Mesendoderm (in vitro differentiated cells): Measurements from ENCODE around the gene KRT31.

Experiments
- DNase-seq: peaks from one replicate; pipeline ENCODE4 v3.0.0; 2013
- H2AK5ac ChIP-seq: 2 replicates; pipeline ENCODE4 v1.6.1; 2013; ENCODE audit warnings: low read length, inconsistent platforms
- H2BK120ac ChIP-seq: 2 replicates; pipeline ENCODE4 v1.6.1; 2013; ENCODE audit warnings: low read depth, mild to moderate bottlenecking, low read length, moderate library complexity, mixed read lengths
- H2BK15ac ChIP-seq: replicated peaks from 2 replicates; pipeline ENCODE4 v1.6.1; 2013; ENCODE audit warnings: low read depth, mild to moderate bottlenecking, moderate library complexity
- H2BK5ac ChIP-seq: 2 replicates; pipeline ENCODE4 v1.6.1; 2013; ENCODE audit warnings: low read length, inconsistent platforms
- H3K18ac ChIP-seq: 2 replicates; pipeline ENCODE4 v1.6.1; 2013; ENCODE audit warnings: mild to moderate bottlenecking, low read length, mixed read lengths
- H3K23ac ChIP-seq: one replicate; pipeline ENCODE4 v1.6.1; 2013; ENCODE audit warnings: low read length
- H3K27ac ChIP-seq: 2 replicates; pipeline ENCODE4 v1.5.1; 2013; ENCODE audit warnings: low read depth, mild to moderate bottlenecking, inconsistent platforms, low read length, moderate library complexity
- H3K27me3 ChIP-seq: 2 replicates; pipeline ENCODE4 v1.6.1; 2013; ENCODE audit warnings: low read length, control low read depth, mild to moderate bottlenecking, inconsistent platforms; ENCODE audit not compliant: insufficient read depth, poor library complexity
- H3K36me3 ChIP-seq: 2 replicates; pipeline ENCODE4 v1.6.1; 2013; ENCODE audit warnings: low read length, inconsistent platforms; ENCODE audit not compliant: control insufficient read depth, insufficient read depth
- H3K4ac ChIP-seq: one replicate; pipeline ENCODE4 v1.6.1; 2013; ENCODE audit warnings: low read depth, mild to moderate bottlenecking, low read length, moderate library complexity
- H3K4me1 ChIP-seq: 2 replicates; pipeline ENCODE4 v1.6.1; 2013; ENCODE audit warnings: low read depth, low read length, inconsistent platforms; ENCODE audit not compliant: control insufficient read depth
- H3K4me2 ChIP-seq: 2 replicates; pipeline ENCODE4 v1.6.1; 2013; ENCODE audit warnings: low read length
- H3K4me3 ChIP-seq: 2 replicates; pipeline ENCODE4 v1.5.1; 2013; ENCODE audit warnings: mild to moderate bottlenecking, low read length
- H3K56ac ChIP-seq: one replicate; pipeline ENCODE4 v1.6.1; 2013; ENCODE audit warnings: low read length
- H3K79me1 ChIP-seq: 2 replicates; pipeline ENCODE4 v1.6.1; 2013; ENCODE audit warnings: low read length, inconsistent platforms
- H3K79me2 ChIP-seq: 2 replicates; pipeline ENCODE4 v1.6.1; 2013; ENCODE audit warnings: mild to moderate bottlenecking, low read length; ENCODE audit not compliant: control insufficient read depth, insufficient read depth
- H3K9ac ChIP-seq: 2 replicates; pipeline ENCODE4 v1.6.1; 2013; ENCODE audit warnings: low read length, inconsistent platforms
- H4K5ac ChIP-seq: one replicate; pipeline ENCODE4 v1.6.1; 2013; ENCODE audit warnings: low read length
- H4K8ac ChIP-seq: one replicate; pipeline ENCODE4 v1.6.1; 2013; ENCODE audit warnings: low read depth, mild to moderate bottlenecking, control low read depth, low read length, moderate library complexity
- WGBS: extraction: QIAGEN DNeasy Blood & Tissue Kit; methylation state at CpG from one replicate; pipeline ENCODE4 v1.1.7; 2013; ENCODE audit warnings: low lambda C conversion rate, missing lambda C conversion rate; ENCODE audit not compliant: insufficient coverage; ENCODE audit errors: extremely low coverage; 5-methylcytosine and 5-hydroxymethylcytosine counted together

KRT31 gene

DNA sequence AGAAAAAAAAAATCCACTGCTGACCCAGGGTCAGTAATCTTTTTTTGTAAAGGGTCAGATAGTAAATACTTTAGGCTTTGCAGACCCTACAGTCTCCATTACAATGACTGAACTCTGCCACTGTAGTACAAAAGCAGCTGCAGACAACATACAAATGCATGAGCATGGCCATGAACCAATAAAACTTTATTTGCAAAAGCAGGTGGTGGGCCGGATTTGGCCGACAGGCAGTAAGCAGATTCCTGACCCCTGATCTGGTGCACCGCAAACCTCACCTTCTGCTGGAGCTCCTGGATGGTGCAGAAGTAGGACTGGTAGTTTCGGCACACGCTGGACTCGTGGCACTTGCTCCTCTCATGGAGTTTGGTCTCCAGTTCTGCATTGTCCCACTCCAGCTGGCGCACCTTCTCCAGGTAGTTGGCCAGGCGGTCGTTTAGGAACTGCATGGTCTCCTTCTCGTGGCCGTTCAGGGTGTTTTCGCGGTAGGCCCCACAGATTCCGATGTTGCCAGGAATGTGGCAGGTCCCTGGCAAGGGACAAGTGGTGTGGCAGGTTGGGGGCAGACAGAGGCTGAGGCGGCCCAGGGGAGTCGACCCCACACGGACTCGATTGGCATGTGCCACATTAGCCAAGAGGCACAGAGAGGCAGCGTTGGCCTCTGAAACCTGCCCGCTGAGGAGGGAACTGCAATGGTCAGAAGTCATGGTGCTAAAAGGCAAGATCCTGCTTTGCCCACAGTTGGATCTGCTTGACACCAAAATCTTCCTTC is 13.8 kb upstream of the KRT31 start:
- H3K18ac ChIP-seq, result no peak overlapping the region
- no peak overlapping the region for H3K4me2 ChIP-seq
- H2BK5ac ChIP-seq, result no peak overlapping the region
- no peak overlapping the region for H3K23ac ChIP-seq
- no peak overlapping the region for H3K4me3 ChIP-seq
- H3K79me2 ChIP-seq, result no peaks in the 10 kb centered on the region
- H3K4me1 ChIP-seq, result peaks cover 5% of the 10 kb centered on the region
- no CpG with 5 or more reads among the region's 20 CpGs for WGBS
- no peaks in the 10 kb centered on the region for H3K36me3 ChIP-seq
- no peak for DNase-seq
- no peak overlapping the region for H4K8ac ChIP-seq
- H3K79me1 ChIP-seq, result no peaks in the 10 kb centered on the region
- H3K56ac ChIP-seq, result peak overlapping the region; percentile 15
- no peak overlapping the region for H2BK120ac ChIP-seq
- no peak overlapping the region for H4K5ac ChIP-seq
- no peak overlapping the region for H2AK5ac ChIP-seq
- no peak overlapping the region for H3K9ac ChIP-seq
- no peak overlapping the region for H3K27ac ChIP-seq
- H3K4ac ChIP-seq, result no peak overlapping the region
- H2BK15ac ChIP-seq, result no peak overlapping the region
- H3K27me3 ChIP-seq, result no peaks in the 10 kb centered on the region

DNA sequence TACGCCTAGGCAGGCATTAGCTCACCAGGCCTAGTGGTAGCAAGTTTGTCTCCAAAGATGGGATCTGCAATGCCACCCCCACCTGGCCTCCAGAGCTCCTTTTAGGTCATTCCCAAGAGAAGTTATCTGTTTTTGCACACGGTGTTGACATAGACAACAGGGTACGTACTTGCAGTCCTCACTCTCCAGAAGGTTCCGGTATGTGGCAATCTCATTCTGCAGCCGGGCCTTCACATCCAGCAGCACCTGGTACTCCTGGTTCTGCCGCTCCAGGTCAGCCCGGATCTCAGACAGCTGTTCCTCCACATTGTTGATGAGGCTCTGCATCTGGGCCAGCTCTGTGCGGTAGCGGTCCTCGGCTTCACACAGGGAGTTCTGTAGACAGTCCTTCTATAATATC is 9.8 kb upstream of the KRT31 start:
- no peak overlapping the region for H3K9ac ChIP-seq
- DNase-seq, result no peak
- WGBS, result no CpG with 5 or more reads among the region's 10 CpGs

DNA sequence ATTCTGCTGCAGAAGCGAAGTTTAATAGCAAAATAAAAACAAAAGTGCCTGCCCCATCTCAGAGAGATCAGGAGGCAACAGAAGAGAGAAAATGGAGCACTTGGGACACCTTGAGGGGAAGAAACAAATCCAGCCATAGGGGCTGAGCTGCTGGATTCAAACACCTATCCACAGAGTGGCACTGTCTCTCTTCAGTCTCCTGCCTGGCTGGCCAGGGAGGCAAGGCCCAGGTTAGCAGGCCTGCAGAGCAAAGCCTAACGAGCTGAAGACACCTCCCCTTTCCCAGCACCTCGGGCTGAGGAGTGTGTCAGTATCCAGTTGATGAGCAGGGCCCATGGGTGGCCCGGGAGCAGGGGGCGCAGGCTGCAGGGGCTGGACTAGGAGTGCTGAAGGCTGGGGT is 8.8 kb upstream of the KRT31 start:
- Histone ChIP-seq H3K79me1 (no peaks in the 10 kb centered on the region), H2BK5ac (no peak overlapping the region), H3K23ac (no peak overlapping the region), H2BK120ac (no peak overlapping the region), H3K56ac (no peak overlapping the region), H3K4me3 (no peak overlapping the region), H3K36me3 (no peaks in the 10 kb centered on the region), H3K27me3 (no peaks in the 10 kb centered on the region), H2AK5ac (no peak overlapping the region), H3K9ac (no peak overlapping the region), H4K8ac (no peak overlapping the region), H2BK15ac (no peak overlapping the region), H3K4ac (no peak overlapping the region), H3K4me2 (no peak overlapping the region), H3K4me1 (no peaks in the 10 kb centered on the region), H3K79me2 (no peaks in the 10 kb centered on the region), H3K27ac (no peak overlapping the region), H3K18ac (no peak overlapping the region), H4K5ac (no peak overlapping the region)
- DNase-seq, result peak; percentile 33
- no CpG with 5 or more reads among the region's 5 CpGs for WGBS

More for the DNA sequence above, 9.8 kb upstream of the KRT31 start:
- H3K23ac ChIP-seq, result no peak overlapping the region
- H3K79me2 ChIP-seq, result no peaks in the 10 kb centered on the region
- H3K27me3 ChIP-seq, result no peaks in the 10 kb centered on the region
- no peaks in the 10 kb centered on the region for H3K36me3 ChIP-seq
- no peak overlapping the region for H2BK15ac ChIP-seq
- no peak overlapping the region for H3K4me2 ChIP-seq
- no peak overlapping the region for H3K4ac ChIP-seq
- H3K79me1 ChIP-seq, result no peaks in the 10 kb centered on the region
- no peak overlapping the region for H2BK120ac ChIP-seq
- H4K8ac ChIP-seq, result no peak overlapping the region
- no peak overlapping the region for H3K18ac ChIP-seq
- no peaks in the 10 kb centered on the region for H3K4me1 ChIP-seq
- no peak overlapping the region for H4K5ac ChIP-seq
- no peak overlapping the region for H2AK5ac ChIP-seq
- H3K56ac ChIP-seq, result no peak overlapping the region
- no peak overlapping the region for H3K27ac ChIP-seq
- no peak overlapping the region for H3K4me3 ChIP-seq
- no peak overlapping the region for H2BK5ac ChIP-seq

DNA sequence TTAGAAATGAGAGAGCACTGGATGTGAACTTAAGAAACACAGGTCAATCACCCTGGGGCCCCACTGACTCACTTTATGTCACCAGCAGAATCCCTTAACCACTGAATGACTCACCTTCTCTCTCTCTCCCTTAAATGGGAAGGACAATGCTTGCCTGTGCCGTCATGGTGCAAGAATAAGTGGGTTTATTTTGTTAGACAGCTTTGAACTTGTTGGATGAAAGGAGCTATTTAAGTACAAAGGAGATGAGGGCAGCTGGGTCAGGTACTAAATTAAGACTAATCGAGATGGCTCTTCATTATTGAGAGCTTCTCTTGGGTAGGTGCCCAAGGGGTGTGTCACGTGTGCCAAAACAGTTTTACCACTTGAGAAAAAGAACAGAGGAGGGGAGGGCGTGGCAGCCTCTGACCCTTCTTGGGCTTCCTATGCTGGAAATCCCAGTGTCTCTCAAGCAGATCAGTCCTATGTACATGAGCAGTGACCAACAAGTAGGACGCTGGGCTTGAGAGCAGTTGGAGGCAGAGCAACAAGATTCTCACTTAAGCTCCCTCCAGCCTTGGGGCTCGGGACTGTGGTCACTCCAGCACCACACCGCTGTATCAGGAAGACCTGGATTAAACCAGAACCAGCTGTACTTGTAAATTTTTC is 6.7 kb upstream of the KRT31 start:
- H4K8ac ChIP-seq, result no peak overlapping the region
- no peaks in the 10 kb centered on the region for H3K36me3 ChIP-seq
- no CpG with 5 or more reads among the region's 7 CpGs for WGBS
- no peak overlapping the region for H3K4me2 ChIP-seq
- H3K79me2 ChIP-seq, result no peaks in the 10 kb centered on the region
- H3K4me1 ChIP-seq, result no peaks in the 10 kb centered on the region
- H4K5ac ChIP-seq, result no peak overlapping the region
- H3K56ac ChIP-seq, result no peak overlapping the region
- no peaks in the 10 kb centered on the region for H3K79me1 ChIP-seq
- H2AK5ac ChIP-seq, result no peak overlapping the region
- H3K23ac ChIP-seq, result no peak overlapping the region
- peak; percentile 27 for DNase-seq
- H3K27ac ChIP-seq, result no peak overlapping the region
- no peak overlapping the region for H3K9ac ChIP-seq
- H2BK120ac ChIP-seq, result no peak overlapping the region
- no peak overlapping the region for H2BK5ac ChIP-seq
- no peaks in the 10 kb centered on the region for H3K27me3 ChIP-seq
- H3K4ac ChIP-seq, result no peak overlapping the region
- H2BK15ac ChIP-seq, result no peak overlapping the region
- H3K4me3 ChIP-seq, result no peak overlapping the region
- no peak overlapping the region for H3K18ac ChIP-seq

DNA sequence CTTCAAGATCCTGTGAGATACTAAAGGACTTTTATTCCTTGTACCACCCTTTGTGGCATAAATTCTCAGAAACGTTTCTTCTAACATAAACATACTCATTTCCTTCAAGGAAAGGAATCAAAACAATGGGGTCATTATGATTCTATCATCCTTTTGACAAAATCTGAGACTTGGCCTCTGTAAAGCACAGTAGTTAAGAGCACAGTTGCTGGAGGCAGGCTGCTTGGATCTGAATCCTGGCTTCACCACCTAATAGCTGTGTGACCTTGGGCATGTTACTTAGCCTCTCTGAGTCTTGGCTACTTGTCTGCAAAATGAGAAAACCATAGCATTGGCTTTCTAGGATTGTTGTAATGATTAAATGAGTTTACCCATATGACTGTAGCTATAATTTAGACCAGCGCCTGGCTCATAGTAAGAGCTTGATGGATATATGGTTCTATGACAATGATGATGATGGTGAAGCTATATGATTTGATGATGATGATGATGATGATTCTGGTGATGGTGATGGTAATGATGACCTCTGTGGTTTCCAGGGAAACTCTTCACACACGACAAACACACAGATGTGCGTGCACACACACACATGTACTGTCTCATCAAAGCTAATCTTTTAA is 6.1 kb upstream of the KRT31 start:
- Histone ChIP-seq H3K79me2 (no peaks in the 10 kb centered on the region), H3K79me1 (no peaks in the 10 kb centered on the region), H2BK15ac (no peak overlapping the region), H2AK5ac (no peak overlapping the region), H3K4me2 (no peak overlapping the region), H3K56ac (no peak overlapping the region), H3K4ac (no peak overlapping the region), H2BK5ac (no peak overlapping the region), H3K27ac (no peak overlapping the region), H4K5ac (no peak overlapping the region), H3K36me3 (no peaks in the 10 kb centered on the region), H3K18ac (no peak overlapping the region), H3K4me3 (no peak overlapping the region), H3K4me1 (no peaks in the 10 kb centered on the region), H3K27me3 (no peaks in the 10 kb centered on the region), H4K8ac (no peak overlapping the region), H3K9ac (no peak overlapping the region), H2BK120ac (no peak overlapping the region), H3K23ac (no peak overlapping the region)
- no CpG with 5 or more reads among the region's 4 CpGs for WGBS
- DNase-seq, result no peak
